ENCODE measurements around the gene GANAB.
"Not testable (repeated sequence)": the region's sequence is repeated elsewhere in the genome, so short reads cannot be mapped to it uniquely, and the experiment has no call there.

Gene GANAB

GRCh38 chr11:62621567-62622470, 24.6 kb downstream of the GANAB start, which contains the start of gene B3GAT3:
B3GAT3 (minus strand) TSS chr11:62621986; CDS start chr11:62621947, 39 bp downstream.
- Mint-ChIP-seq H3K4me1 (peaks cover 21% of the 10 kb centered on the region), H3K4me3 (peak within 1 kb of the TSS; percentile 91 to 98 (median 96)), H3K27me3 (ENCODE audit: low read depth) (no peaks in the 10 kb centered on the region), H3K36me3 (ENCODE audit: low read depth) (peaks cover 25% of the 10 kb centered on the region), H3K9me3 (no peaks in the 10 kb centered on the region), H3K27ac (peak within 1 kb of the TSS; percentile 94 to 96 (median 96))
- TF ChIP-seq CTCF (IDR thresholded peaks at IDR 0.05; ENCODE audit: unreplicated experiment in 3 of 3) = no peak

- peak overlapping the region; percentile 91 to 98 (median 96) for H3K4me3 Mint-ChIP-seq
- TF ChIP-seq CTCF (IDR thresholded peaks at IDR 0.05; ENCODE audit: unreplicated experiment in 3 of 3) = no peak
- peaks cover 21% of the 10 kb centered on the region for H3K4me1 Mint-ChIP-seq
- no peaks in the 10 kb centered on the region for H3K9me3 Mint-ChIP-seq
- H3K27ac Mint-ChIP-seq = peak overlapping the region; percentile 94 to 96 (median 95)
- H3K36me3 Mint-ChIP-seq (ENCODE audit: low read depth) = peaks cover 19% of the 10 kb centered on the region
- H3K27me3 Mint-ChIP-seq (ENCODE audit: low read depth) = no peaks in the 10 kb centered on the region
Observed at GRCh38 chr11:62621027-62621566, 25.3 kb downstream of the GANAB start.

GRCh38 chr11:62616957-62617356, 29.5 kb downstream of the GANAB start:
- peaks cover 11% of the 10 kb centered on the region for H3K36me3 Mint-ChIP-seq (ENCODE audit: low read depth)
- not testable (repeated sequence) for H3K27me3 Mint-ChIP-seq (ENCODE audit: low read depth); H3K4me3 Mint-ChIP-seq; H3K9me3 Mint-ChIP-seq; H3K27ac Mint-ChIP-seq
- peaks cover 24% of the 10 kb centered on the region for H3K4me1 Mint-ChIP-seq

- no peak overlapping the region for H3K27ac Mint-ChIP-seq
- H3K9me3 Mint-ChIP-seq = no peaks in the 10 kb centered on the region
Observed at GRCh38 chr11:62615521-62615920, 30.9 kb downstream of the GANAB start.

GRCh38 chr11:62614275-62614674, 32.1 kb downstream of the GANAB start:
- H3K4me3 Mint-ChIP-seq = peak overlapping the region; percentile 77 to 86 (median 85)
- H3K4me1 Mint-ChIP-seq = peaks cover 24% of the 10 kb centered on the region
- H3K9me3 Mint-ChIP-seq = no peaks in the 10 kb centered on the region
- H3K36me3 Mint-ChIP-seq (ENCODE audit: low read depth) = peaks cover 8% of the 10 kb centered on the region
- TF ChIP-seq CTCF (IDR thresholded peaks at IDR 0.05; ENCODE audit: unreplicated experiment in 3 of 3) = no peak
- peaks cover 5% of the 10 kb centered on the region for H3K27me3 Mint-ChIP-seq (ENCODE audit: low read depth)
- peak overlapping the region; percentile 90 to 94 (median 94) for H3K27ac Mint-ChIP-seq

More at GRCh38 chr11:62615521-62615920, 30.9 kb downstream of the GANAB start:
- TF ChIP-seq CTCF (IDR thresholded peaks at IDR 0.05; ENCODE audit: unreplicated experiment in 3 of 3) = no peak
- peaks cover 11% of the 10 kb centered on the region for H3K36me3 Mint-ChIP-seq (ENCODE audit: low read depth)
- no peak overlapping the region for H3K4me3 Mint-ChIP-seq
- peaks cover under 1% of the 10 kb centered on the region for H3K27me3 Mint-ChIP-seq (ENCODE audit: low read depth)
- peaks cover 22% of the 10 kb centered on the region for H3K4me1 Mint-ChIP-seq

GRCh38 chr11:62613291-62613778, 33.1 kb downstream of the GANAB start:
- Mint-ChIP-seq H3K27me3 (ENCODE audit: low read depth) (peaks cover 5% of the 10 kb centered on the region), H3K9me3 (no peaks in the 10 kb centered on the region), H3K27ac (peak overlapping the region; percentile 90 to 94 (median 94)), H3K4me1 (peaks cover 22% of the 10 kb centered on the region), H3K36me3 (ENCODE audit: low read depth) (peaks cover 9% of the 10 kb centered on the region), H3K4me3 (peak overlapping the region; percentile 67 to 85 (median 76))
- no peak for TF ChIP-seq CTCF (IDR thresholded peaks at IDR 0.05; ENCODE audit: unreplicated experiment in 3 of 3)

Measured in nephron (organoid).